K562 (cell line): ENCODE results near the gene CYTH1.

ENCODE experiments used
- ESRRB ChIP-seq: fragments of 250-450 bp; sonication (Bioruptor Pico); IDR thresholded peaks from 2 replicates; pipeline ENCODE4 v1.5.0; 2020; ENCODE audit warnings: mild to moderate bottlenecking, moderate library complexity, borderline replicate concordance
- KLF10 ChIP-seq: fragments of 250-450 bp; sonication (Bioruptor Pico); IDR thresholded peaks from 2 replicates; pipeline ENCODE4 v1.6.1; 2021; ENCODE audit warnings: matching md5 sums
- MEIS2 ChIP-seq: fragments of 450-650 bp; IDR thresholded peaks from 2 replicates; pipeline ENCODE4 v1.6.1; 2014; ENCODE audit warnings: mild to moderate bottlenecking; ENCODE audit not compliant: partially characterized antibody
- NCOA6 ChIP-seq: fragments of 450-650 bp; IDR thresholded peaks from 2 replicates; pipeline ENCODE4 v1.6.1; 2017; ENCODE audit warnings: mild to moderate bottlenecking
- RAD51 ChIP-seq: fragments of 450-650 bp; IDR thresholded peaks from 2 replicates; pipeline ENCODE4 v1.7.1; 2016; ENCODE audit warnings: low read depth, mild to moderate bottlenecking, borderline replicate concordance
- SRSF1 ChIP-seq: fragments of 200-400 bp; formaldehyde crosslinking; IDR thresholded peaks from 2 replicates; pipeline ENCODE4 v1.6.1; 2017; ENCODE audit warnings: mild to moderate bottlenecking, low read depth, low read length, moderate library complexity
- TAF1 ChIP-seq: IDR thresholded peaks from 2 replicates; pipeline ENCODE4 v1.6.1; 2011; ENCODE audit warnings: mild to moderate bottlenecking, low read length, moderate library complexity; ENCODE audit not compliant: insufficient read depth, control insufficient read depth, severe bottlenecking; ENCODE audit errors: extremely low read depth
- ZNF212 ChIP-seq: fragments of 450-650 bp; formaldehyde crosslinking; IDR thresholded peaks from 2 replicates; pipeline ENCODE4 v1.4.0; 2020; ENCODE audit warnings: mild to moderate bottlenecking
- ZNF274 ChIP-seq: IDR thresholded peaks from 2 replicates; pipeline ENCODE4 v1.6.1; 2011; ENCODE audit warnings: low read depth, mild to moderate bottlenecking, low read length, moderate library complexity, borderline replicate concordance
- ZNF79 ChIP-seq: fragments of 250-450 bp; sonication (Bioruptor Pico); IDR thresholded peaks from 2 replicates; pipeline ENCODE4 v1.4.0; 2020; ENCODE audit warnings: low read depth, mild to moderate bottlenecking, moderate library complexity
- TF ChIP-seq, protein P1 (sequence below): fragments of 150-350 bp; conservative IDR thresholded peaks from 2 replicates; pipeline ENCODE4 v1.6.1; 2014; ENCODE audit warnings: low read length
- TF ChIP-seq, protein P2 (sequence below): fragments of 150-350 bp; IDR thresholded peaks from 2 replicates; pipeline ENCODE4 v1.6.1; 2014; ENCODE audit warnings: low read depth, mild to moderate bottlenecking, low read length, borderline replicate concordance

- no peak for TF ChIP-seq ESRRB
- TF ChIP-seq MEIS2, result no peak
- no peak for TF ChIP-seq ZNF274
- no peak for TF ChIP-seq ZNF79 (CRISPR knock-in tag)
- TF ChIP-seq, protein P1, sequence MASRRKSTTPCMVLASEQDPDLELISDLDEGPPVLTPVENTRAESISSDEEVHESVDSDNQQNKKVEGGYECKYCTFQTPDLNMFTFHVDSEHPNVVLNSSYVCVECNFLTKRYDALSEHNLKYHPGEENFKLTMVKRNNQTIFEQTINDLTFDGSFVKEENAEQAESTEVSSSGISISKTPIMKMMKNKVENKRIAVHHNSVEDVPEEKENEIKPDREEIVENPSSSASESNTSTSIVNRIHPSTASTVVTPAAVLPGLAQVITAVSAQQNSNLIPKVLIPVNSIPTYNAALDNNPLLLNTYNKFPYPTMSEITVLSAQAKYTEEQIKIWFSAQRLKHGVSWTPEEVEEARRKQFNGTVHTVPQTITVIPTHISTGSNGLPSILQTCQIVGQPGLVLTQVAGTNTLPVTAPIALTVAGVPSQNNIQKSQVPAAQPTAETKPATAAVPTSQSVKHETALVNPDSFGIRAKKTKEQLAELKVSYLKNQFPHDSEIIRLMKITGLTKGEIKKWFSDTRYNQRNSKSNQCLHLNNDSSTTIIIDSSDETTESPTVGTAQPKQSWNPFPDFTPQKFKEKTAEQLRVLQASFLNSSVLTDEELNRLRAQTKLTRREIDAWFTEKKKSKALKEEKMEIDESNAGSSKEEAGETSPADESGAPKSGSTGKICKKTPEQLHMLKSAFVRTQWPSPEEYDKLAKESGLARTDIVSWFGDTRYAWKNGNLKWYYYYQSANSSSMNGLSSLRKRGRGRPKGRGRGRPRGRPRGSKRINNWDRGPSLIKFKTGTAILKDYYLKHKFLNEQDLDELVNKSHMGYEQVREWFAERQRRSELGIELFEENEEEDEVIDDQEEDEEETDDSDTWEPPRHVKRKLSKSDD, result no peak
- no peak for TF ChIP-seq TAF1
- TF ChIP-seq SRSF1, result no peak
- no peak for TF ChIP-seq NCOA6
- TF ChIP-seq RAD51, result no peak
- TF ChIP-seq KLF10, result no peak
- TF ChIP-seq, protein P2, sequence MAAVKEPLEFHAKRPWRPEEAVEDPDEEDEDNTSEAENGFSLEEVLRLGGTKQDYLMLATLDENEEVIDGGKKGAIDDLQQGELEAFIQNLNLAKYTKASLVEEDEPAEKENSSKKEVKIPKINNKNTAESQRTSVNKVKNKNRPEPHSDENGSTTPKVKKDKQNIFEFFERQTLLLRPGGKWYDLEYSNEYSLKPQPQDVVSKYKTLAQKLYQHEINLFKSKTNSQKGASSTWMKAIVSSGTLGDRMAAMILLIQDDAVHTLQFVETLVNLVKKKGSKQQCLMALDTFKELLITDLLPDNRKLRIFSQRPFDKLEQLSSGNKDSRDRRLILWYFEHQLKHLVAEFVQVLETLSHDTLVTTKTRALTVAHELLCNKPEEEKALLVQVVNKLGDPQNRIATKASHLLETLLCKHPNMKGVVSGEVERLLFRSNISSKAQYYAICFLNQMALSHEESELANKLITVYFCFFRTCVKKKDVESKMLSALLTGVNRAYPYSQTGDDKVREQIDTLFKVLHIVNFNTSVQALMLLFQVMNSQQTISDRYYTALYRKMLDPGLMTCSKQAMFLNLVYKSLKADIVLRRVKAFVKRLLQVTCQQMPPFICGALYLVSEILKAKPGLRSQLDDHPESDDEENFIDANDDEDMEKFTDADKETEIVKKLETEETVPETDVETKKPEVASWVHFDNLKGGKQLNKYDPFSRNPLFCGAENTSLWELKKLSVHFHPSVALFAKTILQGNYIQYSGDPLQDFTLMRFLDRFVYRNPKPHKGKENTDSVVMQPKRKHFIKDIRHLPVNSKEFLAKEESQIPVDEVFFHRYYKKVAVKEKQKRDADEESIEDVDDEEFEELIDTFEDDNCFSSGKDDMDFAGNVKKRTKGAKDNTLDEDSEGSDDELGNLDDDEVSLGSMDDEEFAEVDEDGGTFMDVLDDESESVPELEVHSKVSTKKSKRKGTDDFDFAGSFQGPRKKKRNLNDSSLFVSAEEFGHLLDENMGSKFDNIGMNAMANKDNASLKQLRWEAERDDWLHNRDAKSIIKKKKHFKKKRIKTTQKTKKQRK, result no peak
- TF ChIP-seq ZNF212 (CRISPR knock-in tag), result no peak
Observed at GRCh38 chr17:78808163-78808562, 26.1 kb upstream of the CYTH1 start.
